ENCODE data around the gene FAM83C.
"Not testable (repeated sequence)": the region's sequence is repeated elsewhere in the genome, so short reads cannot be mapped to it uniquely, and the experiment has no call there.

- TF ChIP-seq POLR2AphosphoS5, POLR2A (IDR thresholded peaks at IDR 0.05; ENCODE audit: low read depth, low read length): not testable (repeated sequence)
These were observed 29.9 kb downstream of the FAM83C start for GRCh38 chr20:35262321-35262720.
